Gastrocnemius medialis (tissue), 4 donors: ENCODE data around the gene PGM2L1.

Experiments
- POLR2A ChIP-seq, 2 donors: fragments of 450-650 bp; IDR thresholded peaks; one replicate each; pipeline ENCODE4 v1.6.1; 2017; ENCODE audit warnings: antibody characterized with exemption in 2 of 2, mild to moderate bottlenecking in 2 of 2, moderate library complexity in 2 of 2
- TF ChIP-seq, protein P1 (sequence below), 5 experiments: fragments of 450-650 bp in 3 of 5; fragments of 200-600 bp in 2 of 5; sonication (generic) in 2 of 5; IDR thresholded peaks in 4 of 5; conservative IDR thresholded peaks in 1 of 5; 1 replicate in 4 of 5; 2 replicates in 1 of 5; pipeline ENCODE4 v1.5.1; 2016 to 2019; ENCODE audit warnings: antibody characterized with exemption in 5 of 5, mild to moderate bottlenecking in 3 of 5, moderate library complexity in 3 of 5

GRCh38 chr11:74357449-74357848 lies 40.8 kb downstream of the PGM2L1 start:
- TF ChIP-seq POLR2A (IDR thresholded peaks at IDR 0.05), result no peak
- TF ChIP-seq, protein P1, sequence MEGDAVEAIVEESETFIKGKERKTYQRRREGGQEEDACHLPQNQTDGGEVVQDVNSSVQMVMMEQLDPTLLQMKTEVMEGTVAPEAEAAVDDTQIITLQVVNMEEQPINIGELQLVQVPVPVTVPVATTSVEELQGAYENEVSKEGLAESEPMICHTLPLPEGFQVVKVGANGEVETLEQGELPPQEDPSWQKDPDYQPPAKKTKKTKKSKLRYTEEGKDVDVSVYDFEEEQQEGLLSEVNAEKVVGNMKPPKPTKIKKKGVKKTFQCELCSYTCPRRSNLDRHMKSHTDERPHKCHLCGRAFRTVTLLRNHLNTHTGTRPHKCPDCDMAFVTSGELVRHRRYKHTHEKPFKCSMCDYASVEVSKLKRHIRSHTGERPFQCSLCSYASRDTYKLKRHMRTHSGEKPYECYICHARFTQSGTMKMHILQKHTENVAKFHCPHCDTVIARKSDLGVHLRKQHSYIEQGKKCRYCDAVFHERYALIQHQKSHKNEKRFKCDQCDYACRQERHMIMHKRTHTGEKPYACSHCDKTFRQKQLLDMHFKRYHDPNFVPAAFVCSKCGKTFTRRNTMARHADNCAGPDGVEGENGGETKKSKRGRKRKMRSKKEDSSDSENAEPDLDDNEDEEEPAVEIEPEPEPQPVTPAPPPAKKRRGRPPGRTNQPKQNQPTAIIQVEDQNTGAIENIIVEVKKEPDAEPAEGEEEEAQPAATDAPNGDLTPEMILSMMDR (IDR thresholded peaks at IDR 0.05 in 4 of 5, conservative IDR thresholded peaks at IDR 0.05 in 1 of 5), result no peak
